ENCODE results near the gene ZNF574. TPM values are rescaled to one million over a fixed set of nuclear protein-coding genes. Genes with fewer than 3 reads are reported as not detected.

ZNF574 gene
- polyA plus RNA-seq, 1 donor (not counting 4 experiments of a cell fraction or from before 2014, with no cell fraction given), result 6.8 TPM

GRCh38 chr19:42078538-42079275, 2.7 kb downstream of the ZNF574 start:
- H3K4me3 ChIP-seq (ENCODE audit: control insufficient read depth in 2 of 3, extremely low read depth in 1 of 3, insufficient read depth in 2 of 3, low read depth in 1 of 3, low read length in 3 of 3), result no peak overlapping the region
- H3K9ac ChIP-seq (ENCODE audit: control insufficient read depth, extremely low read depth, insufficient read depth, low read length), result no peak overlapping the region
- H4K20me1 ChIP-seq (ENCODE audit: control insufficient read depth, extremely low read depth, insufficient read depth, low read length), result peaks cover 29% of the 10 kb centered on the region
- no peak overlapping the region for H2AFZ ChIP-seq (ENCODE audit: control insufficient read depth, low read length)
- peaks cover 33% of the 10 kb centered on the region for H3K4me1 ChIP-seq (ENCODE audit: control insufficient read depth, extremely low read depth, insufficient read depth, low read length)
- H3K27ac ChIP-seq (ENCODE audit: control insufficient read depth, insufficient read depth, low read length), result no peak overlapping the region
- FAIRE-seq (no peak), DNase-seq (ENCODE audit: low read depth, low spot score) (no peak)
- no peaks in the 10 kb centered on the region for H3K27me3 ChIP-seq (ENCODE audit: control insufficient read depth, extremely low read depth, insufficient read depth, low read length)
- H3K4me2 ChIP-seq (ENCODE audit: control insufficient read depth, extremely low read depth, insufficient read depth, low read depth, low read length), result peak overlapping the region; percentile 16
- H3K36me3 ChIP-seq (ENCODE audit: control insufficient read depth in 2 of 2, extremely low read depth in 1 of 2, insufficient read depth in 2 of 2, low read length in 2 of 2), result peaks cover 26 to 28% of the 10 kb centered on the region in 2 experiments
- peaks cover 10% of the 10 kb centered on the region for H3K9me1 ChIP-seq (ENCODE audit: control insufficient read depth, extremely low read depth, insufficient read depth, low read length)
- H3K9me3 ChIP-seq (ENCODE audit: control insufficient read depth, low read depth, low read length), result no peaks in the 10 kb centered on the region
- H3K79me2 ChIP-seq (ENCODE audit: control insufficient read depth, insufficient read depth, low read length), result peaks cover 61% of the 10 kb centered on the region
- TF ChIP-seq CTCF (optimal IDR thresholded peaks at IDR 0.05 in 1 of 3, IDR thresholded peaks at IDR 0.05 in 1 of 3, conservative IDR thresholded peaks at IDR 0.05 in 1 of 3; ENCODE audit: extremely low read depth in 1 of 3, insufficient read depth in 2 of 3, low read length in 3 of 3) (no peak), EZH2 (IDR thresholded peaks at IDR 0.05; ENCODE audit: low read length) (no peak)
- dilution Hi-C loops (cut with MboI; ENCODE audit: extremely low pct_ligation_motif_present, low sequenced_read_pairs), result no loop called here

GRCh38 chr19:42079276-42079669, 3.3 kb downstream of the ZNF574 start:
- no peak overlapping the region for H3K4me3 ChIP-seq (ENCODE audit: control insufficient read depth in 2 of 3, extremely low read depth in 1 of 3, insufficient read depth in 2 of 3, low read depth in 1 of 3, low read length in 3 of 3)
- H3K4me2 ChIP-seq (ENCODE audit: control insufficient read depth, extremely low read depth, insufficient read depth, low read depth, low read length), result no peak overlapping the region
- H3K4me1 ChIP-seq (ENCODE audit: control insufficient read depth, extremely low read depth, insufficient read depth, low read length), result peaks cover 33% of the 10 kb centered on the region
- TF ChIP-seq CTCF (optimal IDR thresholded peaks at IDR 0.05 in 1 of 3, IDR thresholded peaks at IDR 0.05 in 1 of 3, conservative IDR thresholded peaks at IDR 0.05 in 1 of 3; ENCODE audit: extremely low read depth in 1 of 3, insufficient read depth in 2 of 3, low read length in 3 of 3), result no peak
- TF ChIP-seq EZH2 (IDR thresholded peaks at IDR 0.05; ENCODE audit: low read length), result no peak
- H2AFZ ChIP-seq (ENCODE audit: control insufficient read depth, low read length), result no peak overlapping the region
- dilution Hi-C loops (cut with MboI; ENCODE audit: extremely low pct_ligation_motif_present, low sequenced_read_pairs), result no loop called here
- H3K79me2 ChIP-seq (ENCODE audit: control insufficient read depth, insufficient read depth, low read length), result peaks cover 61% of the 10 kb centered on the region
- H3K9me3 ChIP-seq (ENCODE audit: control insufficient read depth, low read depth, low read length), result no peaks in the 10 kb centered on the region
- H3K27me3 ChIP-seq (ENCODE audit: control insufficient read depth, extremely low read depth, insufficient read depth, low read length), result no peaks in the 10 kb centered on the region
- H3K36me3 ChIP-seq (ENCODE audit: control insufficient read depth in 2 of 2, extremely low read depth in 1 of 2, insufficient read depth in 2 of 2, low read length in 2 of 2), result peaks cover 26 to 28% of the 10 kb centered on the region in 2 experiments
- H3K9ac ChIP-seq (ENCODE audit: control insufficient read depth, extremely low read depth, insufficient read depth, low read length), result no peak overlapping the region
- peaks cover 10% of the 10 kb centered on the region for H3K9me1 ChIP-seq (ENCODE audit: control insufficient read depth, extremely low read depth, insufficient read depth, low read length)
- DNase-seq (ENCODE audit: low read depth, low spot score) (no peak), FAIRE-seq (no peak)
- peaks cover 29% of the 10 kb centered on the region for H4K20me1 ChIP-seq (ENCODE audit: control insufficient read depth, extremely low read depth, insufficient read depth, low read length)
- no peak overlapping the region for H3K27ac ChIP-seq (ENCODE audit: control insufficient read depth, insufficient read depth, low read length)

Measured in keratinocyte (primary cell).